ENCODE measurements around the gene ATXN10. TPM values are rescaled to one million over a fixed set of nuclear protein-coding genes. Genes with fewer than 3 reads are reported as not detected.

Gene ATXN10
- total and polyA plus RNA-seq, 9 donors = 136 to 218 (median 186) TPM

DNA sequence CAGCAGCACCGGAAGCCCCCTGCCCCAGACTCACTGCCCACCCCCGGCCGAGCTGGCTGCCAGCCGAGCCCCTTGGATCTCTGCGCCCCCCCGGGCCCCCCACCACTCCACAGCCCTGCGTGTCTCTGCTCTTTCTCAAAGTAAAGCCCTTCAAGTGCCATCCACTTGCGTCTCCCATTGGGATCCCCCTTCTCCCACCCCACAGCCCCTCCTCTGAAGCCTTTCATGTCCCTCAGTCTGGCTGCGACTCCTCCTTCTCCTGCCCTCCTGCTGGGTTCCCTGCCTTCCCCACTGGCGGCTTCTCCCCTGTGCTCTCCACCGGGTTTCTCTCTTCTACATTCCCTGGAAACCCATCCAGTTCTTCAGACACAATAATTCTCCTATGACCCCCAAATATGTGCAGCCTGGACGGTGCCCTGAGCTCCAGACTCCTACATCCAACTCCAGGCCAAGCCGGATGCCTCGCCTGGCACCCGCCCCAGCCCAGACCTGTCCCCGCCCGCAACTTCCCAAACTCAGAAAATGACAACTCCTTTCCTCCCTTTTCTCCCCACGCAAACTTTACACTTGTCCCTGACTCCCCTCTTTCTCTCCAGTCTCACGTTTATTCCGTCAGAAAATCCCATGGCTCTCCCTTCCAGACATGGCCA is 196.4 kb downstream of the ATXN10 start:
- Histone ChIP-seq H3K27me3 (ENCODE audit: control insufficient read depth, insufficient read depth, low read length) (peaks cover 54% of the 10 kb centered on the region), H3K4me1 (ENCODE audit: control insufficient read depth, insufficient read depth, low read length) (peaks cover 15% of the 10 kb centered on the region), H3K4me3 (ENCODE audit: low read length) (no peak overlapping the region), H3K36me3 (ENCODE audit: control insufficient read depth, insufficient read depth, low read length) (no peaks in the 10 kb centered on the region), H3K9me3 (replicated peaks; ENCODE audit: control insufficient read depth, low read depth, low read length) (peaks cover 3% of the 10 kb centered on the region), H3K27ac (ENCODE audit: low read length) (no peak overlapping the region)
- WGBS (ENCODE audit: insufficient coverage) = 17% methylated on average over 19 of the region's 20 CpGs
- DNase-seq = no peak

DNA sequence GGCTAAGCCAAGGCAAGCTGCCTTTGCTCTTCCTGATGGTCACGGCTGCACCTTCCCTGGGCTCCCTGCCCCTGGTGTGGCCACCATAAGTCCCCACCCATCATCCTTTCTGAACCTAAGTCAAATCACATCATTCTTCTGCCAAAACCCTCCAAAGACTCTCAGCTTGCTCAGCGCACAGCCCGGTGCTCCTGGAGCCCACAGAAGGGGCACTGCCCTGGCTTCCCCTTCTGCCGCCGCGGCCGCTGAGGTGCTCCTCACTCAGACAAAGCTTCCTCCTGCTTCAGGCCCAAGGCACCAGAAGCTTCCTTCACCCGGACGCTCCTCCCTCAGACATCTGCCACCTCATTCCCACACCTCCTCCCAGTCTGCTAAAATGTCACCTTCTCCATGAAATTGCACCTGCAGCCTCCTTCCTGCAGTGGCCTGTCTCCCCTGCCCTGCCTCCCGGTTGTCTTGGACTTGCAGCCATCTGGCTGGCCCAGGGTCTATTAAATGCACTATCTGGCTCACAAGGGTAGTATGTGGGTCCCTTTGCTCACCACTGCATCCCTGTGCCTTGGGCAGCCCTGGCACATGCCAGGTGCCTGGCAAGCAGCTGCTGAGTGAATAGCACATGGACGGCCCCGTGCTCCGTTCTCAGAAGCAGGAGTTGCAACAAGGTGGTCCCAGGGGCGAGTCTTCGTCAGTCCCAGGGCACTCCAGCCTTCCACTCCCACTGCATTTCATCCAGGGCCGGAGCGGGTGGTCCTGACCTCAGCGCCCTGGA is 197.1 kb downstream of the ATXN10 start:
- WGBS (ENCODE audit: insufficient coverage) = 65% methylated on average over 18 of the region's 18 CpGs
- Histone ChIP-seq H3K9me3 (replicated peaks; ENCODE audit: control insufficient read depth, low read depth, low read length) (peaks cover 3% of the 10 kb centered on the region), H3K27me3 (ENCODE audit: control insufficient read depth, insufficient read depth, low read length) (peaks cover 54% of the 10 kb centered on the region)

GRCh38 chr22:45869340-45869847 is 197.8 kb downstream of the ATXN10 start:
- DNase-seq = no peak
- Histone ChIP-seq H3K4me1 (ENCODE audit: control insufficient read depth, insufficient read depth, low read length) (peaks cover 15% of the 10 kb centered on the region), H3K9me3 (replicated peaks; ENCODE audit: control insufficient read depth, low read depth, low read length) (peaks cover 3% of the 10 kb centered on the region), H3K27me3 (ENCODE audit: control insufficient read depth, insufficient read depth, low read length) (peaks cover 54% of the 10 kb centered on the region), H3K4me3 (ENCODE audit: low read length) (no peak overlapping the region), H3K36me3 (ENCODE audit: control insufficient read depth, insufficient read depth, low read length) (no peaks in the 10 kb centered on the region), H3K27ac (ENCODE audit: low read length) (no peak overlapping the region)
- 66% methylated on average over 11 of the region's 13 CpGs for WGBS (ENCODE audit: insufficient coverage)

More for the DNA sequence above, 197.1 kb downstream of the ATXN10 start:
- Histone ChIP-seq H3K27ac (ENCODE audit: low read length) (no peak overlapping the region), H3K36me3 (ENCODE audit: control insufficient read depth, insufficient read depth, low read length) (no peaks in the 10 kb centered on the region), H3K4me3 (ENCODE audit: low read length) (no peak overlapping the region), H3K4me1 (ENCODE audit: control insufficient read depth, insufficient read depth, low read length) (peaks cover 15% of the 10 kb centered on the region)
- DNase-seq = no peak

GRCh38 chr22:45870011-45870410 is 198.4 kb downstream of the ATXN10 start:
- H3K27ac ChIP-seq (ENCODE audit: low read length) = no peak overlapping the region
- H3K9me3 ChIP-seq (replicated peaks; ENCODE audit: control insufficient read depth, low read depth, low read length) = peaks cover 3% of the 10 kb centered on the region
- DNase-seq = no peak
- WGBS (ENCODE audit: insufficient coverage) = 74% methylated on average over 5 of the region's 7 CpGs
- H3K27me3 ChIP-seq (ENCODE audit: control insufficient read depth, insufficient read depth, low read length) = peaks cover 57% of the 10 kb centered on the region
- H3K4me1 ChIP-seq (ENCODE audit: control insufficient read depth, insufficient read depth, low read length) = peaks cover 11% of the 10 kb centered on the region
- H3K4me3 ChIP-seq (ENCODE audit: low read length) = no peak overlapping the region
- H3K36me3 ChIP-seq (ENCODE audit: control insufficient read depth, insufficient read depth, low read length) = no peaks in the 10 kb centered on the region

GRCh38 chr22:45871721-45872120 is 200.1 kb downstream of the ATXN10 start:
- Histone ChIP-seq H3K4me3 (ENCODE audit: low read length) (no peak overlapping the region), H3K4me1 (ENCODE audit: control insufficient read depth, insufficient read depth, low read length) (peaks cover 6% of the 10 kb centered on the region), H3K27me3 (ENCODE audit: control insufficient read depth, insufficient read depth, low read length) (peaks cover 47% of the 10 kb centered on the region), H3K27ac (ENCODE audit: low read length) (no peak overlapping the region), H3K9me3 (replicated peaks; ENCODE audit: control insufficient read depth, low read depth, low read length) (peaks cover 3% of the 10 kb centered on the region), H3K36me3 (ENCODE audit: control insufficient read depth, insufficient read depth, low read length) (no peaks in the 10 kb centered on the region)
- 95% methylated on average over 4 of the region's 6 CpGs for WGBS (ENCODE audit: insufficient coverage)
- DNase-seq = no peak

DNA sequence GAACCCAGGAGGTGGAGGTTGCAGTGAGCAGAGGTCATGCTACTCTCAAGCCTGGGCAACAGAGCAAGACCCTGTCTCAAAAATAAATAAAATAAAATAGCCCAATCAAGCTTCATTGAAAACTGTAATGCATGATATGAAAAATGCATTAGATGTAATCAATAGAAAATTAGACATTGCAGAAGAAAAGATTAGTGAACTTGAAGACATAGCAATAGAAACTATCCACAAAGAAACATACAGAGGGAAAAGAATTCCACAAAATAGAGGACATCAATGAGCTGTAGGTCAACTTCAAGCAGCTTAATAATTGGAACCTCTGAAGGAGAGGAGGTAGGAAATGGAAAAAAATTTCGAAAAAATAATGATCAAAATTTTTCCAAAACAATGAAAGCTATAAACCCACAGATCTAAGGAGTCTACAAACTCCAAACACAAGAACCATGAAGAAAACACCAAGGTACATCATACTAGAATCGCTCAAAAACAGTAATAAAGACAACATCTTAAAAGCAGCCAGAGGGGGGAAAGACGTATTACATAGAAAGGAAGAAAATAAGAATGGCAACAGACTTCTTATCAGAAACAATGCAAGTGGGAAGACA is 201.1 kb downstream of the ATXN10 start:
- no CpG with 5 or more reads among the region's 3 CpGs for WGBS (ENCODE audit: insufficient coverage)
- Histone ChIP-seq H3K9me3 (replicated peaks; ENCODE audit: control insufficient read depth, low read depth, low read length) (peaks cover 3% of the 10 kb centered on the region), H3K36me3 (ENCODE audit: control insufficient read depth, insufficient read depth, low read length) (no peaks in the 10 kb centered on the region), H3K4me1 (ENCODE audit: control insufficient read depth, insufficient read depth, low read length) (peaks cover under 1% of the 10 kb centered on the region), H3K27me3 (ENCODE audit: control insufficient read depth, insufficient read depth, low read length) (peaks cover 48% of the 10 kb centered on the region), H3K4me3 (ENCODE audit: low read length) (no peak overlapping the region), H3K27ac (ENCODE audit: low read length) (no peak overlapping the region)
- DNase-seq = no peak

DNA sequence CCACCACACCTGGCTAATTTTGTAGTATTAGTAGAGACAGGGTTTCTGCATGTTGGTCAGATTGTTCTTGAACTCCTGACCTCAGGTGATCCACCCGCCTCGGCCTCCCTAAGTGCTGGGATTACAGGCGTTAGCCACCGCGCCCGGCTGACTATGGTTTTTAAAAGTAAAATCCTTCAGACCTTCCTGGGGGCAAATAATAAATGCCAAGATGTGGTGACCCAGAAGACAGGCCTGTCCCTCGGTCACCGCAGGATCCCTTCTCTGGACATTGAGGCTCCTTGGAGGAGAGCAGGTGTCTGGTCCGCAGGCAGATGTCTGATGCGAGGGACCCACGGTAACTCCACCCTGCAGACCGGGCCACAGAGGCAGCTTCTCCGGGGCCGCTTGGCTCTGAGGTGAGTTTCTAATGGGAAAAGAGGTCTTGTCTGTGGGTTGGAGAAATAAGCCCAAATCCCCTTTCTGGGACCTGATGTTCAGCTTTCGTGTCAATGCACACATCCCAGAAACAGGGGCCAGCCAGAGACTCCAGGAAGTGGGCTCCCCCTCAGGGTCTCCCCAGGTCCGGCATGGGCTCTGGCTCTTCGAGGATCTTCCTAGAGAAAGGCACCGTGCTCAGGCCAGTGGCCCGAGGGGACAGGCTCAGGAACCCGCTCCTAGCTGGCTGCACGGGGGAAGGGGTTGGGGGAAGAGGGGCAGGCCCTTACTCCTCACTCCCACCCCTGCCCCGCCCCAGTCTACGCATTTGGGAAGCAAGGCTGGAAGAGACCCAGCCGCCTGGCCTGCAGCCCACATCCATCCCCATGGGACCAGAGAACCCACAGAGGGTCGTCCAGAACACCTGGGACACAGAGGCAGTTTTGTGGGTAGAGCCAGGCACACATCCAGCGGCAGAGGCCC is 204.8 kb downstream of the ATXN10 start:
- no peak for DNase-seq
- Histone ChIP-seq H3K36me3 (ENCODE audit: control insufficient read depth, insufficient read depth, low read length) (no peaks in the 10 kb centered on the region), H3K4me3 (ENCODE audit: low read length) (no peak overlapping the region), H3K27me3 (ENCODE audit: control insufficient read depth, insufficient read depth, low read length) (peaks cover 58% of the 10 kb centered on the region), H3K4me1 (ENCODE audit: control insufficient read depth, insufficient read depth, low read length) (peaks cover 23% of the 10 kb centered on the region), H3K9me3 (replicated peaks; ENCODE audit: control insufficient read depth, low read depth, low read length) (peaks cover 3% of the 10 kb centered on the region), H3K27ac (ENCODE audit: low read length) (no peak overlapping the region)
- 77% methylated on average over 17 of the region's 26 CpGs for WGBS (ENCODE audit: insufficient coverage)

DNA sequence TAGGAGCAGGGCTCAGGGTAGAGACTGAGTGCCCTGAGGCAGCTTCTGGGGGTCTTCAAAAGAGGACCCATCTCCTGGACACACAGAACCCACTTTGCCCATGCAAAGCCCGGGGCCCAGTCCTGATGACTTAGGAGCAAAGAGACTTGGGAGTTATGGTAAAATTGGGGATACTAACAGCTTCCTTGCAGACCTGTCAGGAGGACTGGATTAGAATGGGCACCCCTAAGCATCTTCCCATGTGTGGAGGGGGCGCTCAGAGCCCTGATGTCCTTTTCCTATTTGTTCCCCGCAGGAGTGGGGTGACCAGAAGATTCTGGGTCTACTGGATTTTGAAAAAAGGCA is 205.4 kb downstream of the ATXN10 start:
- peaks cover 3% of the 10 kb centered on the region for H3K9me3 ChIP-seq (replicated peaks; ENCODE audit: control insufficient read depth, low read depth, low read length)
- DNase-seq = no peak
- H3K36me3 ChIP-seq (ENCODE audit: control insufficient read depth, insufficient read depth, low read length) = no peaks in the 10 kb centered on the region
- H3K27ac ChIP-seq (ENCODE audit: low read length) = no peak overlapping the region
- WGBS (ENCODE audit: insufficient coverage) = no CpG with 5 or more reads among the region's 3 CpGs
- peaks cover 23% of the 10 kb centered on the region for H3K4me1 ChIP-seq (ENCODE audit: control insufficient read depth, insufficient read depth, low read length)
- H3K4me3 ChIP-seq (ENCODE audit: low read length) = no peak overlapping the region
- peaks cover 64% of the 10 kb centered on the region for H3K27me3 ChIP-seq (ENCODE audit: control insufficient read depth, insufficient read depth, low read length)

DNA sequence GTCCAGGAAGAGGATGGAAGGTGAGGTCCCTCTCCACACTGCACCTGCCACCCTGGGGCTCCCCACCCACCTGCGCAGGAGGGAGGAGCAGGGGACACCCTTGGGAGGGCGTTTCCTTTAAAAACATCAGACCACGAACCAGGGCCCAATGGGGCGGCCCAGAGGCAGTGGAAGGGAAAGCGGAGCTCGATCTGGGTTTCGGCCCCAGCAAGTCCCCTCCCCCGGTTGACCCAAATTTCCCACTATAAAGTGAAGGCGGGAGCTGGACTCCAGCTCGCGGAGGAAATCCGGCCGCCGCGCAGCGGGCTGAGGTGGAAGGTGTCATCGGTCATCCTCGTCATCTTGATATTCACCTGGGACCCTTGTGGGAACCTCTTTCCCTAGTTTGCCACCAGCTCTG is 206.0 kb downstream of the ATXN10 start:
- WGBS (ENCODE audit: insufficient coverage) = 33% methylated on average over 9 of the region's 18 CpGs
- H3K4me1 ChIP-seq (ENCODE audit: control insufficient read depth, insufficient read depth, low read length) = peaks cover 23% of the 10 kb centered on the region
- no peaks in the 10 kb centered on the region for H3K36me3 ChIP-seq (ENCODE audit: control insufficient read depth, insufficient read depth, low read length)
- H3K27me3 ChIP-seq (ENCODE audit: control insufficient read depth, insufficient read depth, low read length) = peaks cover 67% of the 10 kb centered on the region
- no peaks in the 10 kb centered on the region for H3K9me3 ChIP-seq (replicated peaks; ENCODE audit: control insufficient read depth, low read depth, low read length)
- H3K4me3 ChIP-seq (ENCODE audit: low read length) = no peak overlapping the region
- no peak for DNase-seq
- no peak overlapping the region for H3K27ac ChIP-seq (ENCODE audit: low read length)
